PC-9 (cell line): ENCODE data around the gene LRRC7. TPM values are rescaled to one million over a fixed set of nuclear protein-coding genes. Genes with fewer than 3 reads are reported as not detected.

Source experiments
- BruUV-seq: library from RNA; stranded (reverse); fragments of 400-500 nt; replicated peaks from 2 replicates; lab custom pipeline; 2021; lab: Mats Ljungman, UMichigan
- CTCF ChIA-PET: fragments of 300-600 bp; sonication (Branson Sonifier 250); formaldehyde crosslinking; loops from one replicate; lab custom pipeline; 2022; ENCODE audit warnings: antibody characterized with exemption; lab: Charles Lee
- POLR2A ChIA-PET: fragments of 300-600 bp; sonication (Branson Sonifier 250); formaldehyde crosslinking; loops from one replicate; lab custom pipeline; 2022; ENCODE audit warnings: antibody characterized with exemption; ENCODE audit not compliant: unreplicated experiment; lab: Charles Lee
- DNase-seq, 2 experiments: peaks; one replicate each; pipeline versions ENCODE4 v3.0.0 to v3.0.0-alpha.2; 2015 to 2022; ENCODE audit warnings: mixed read lengths in 1 of 2
- H2AFZ ChIP-seq: fragments of 200-600 bp; sonication (generic); 2 replicates; pipeline ENCODE4 v1.8.1; 2017; ENCODE audit warnings: antibody characterized with exemption
- H3F3A ChIP-seq: fragments of 200-600 bp; sonication (generic); 2 replicates; pipeline ENCODE4 v1.8.1; 2017; ENCODE audit warnings: antibody characterized with exemption, mild to moderate bottlenecking, low read depth; ENCODE audit not compliant: insufficient read depth
- H3K27ac ChIP-seq: fragments of 200-600 bp; sonication (generic); 2 replicates; pipeline ENCODE4 v1.6.1; 2016; ENCODE audit warnings: mixed run types
- H3K27me3 ChIP-seq: fragments of 200-600 bp; sonication (generic); 2 replicates; pipeline ENCODE4 v1.6.1; 2016; ENCODE audit warnings: low read depth, mixed run types; ENCODE audit not compliant: insufficient read depth
- H3K36me3 ChIP-seq: fragments of 200-600 bp; sonication (generic); 2 replicates; pipeline ENCODE4 v1.6.1; 2016; ENCODE audit warnings: low read depth, mixed run types
- H3K4me1 ChIP-seq: fragments of 200-600 bp; sonication (generic); replicated peaks from 2 replicates; pipeline ENCODE4 v1.6.1; 2016; ENCODE audit warnings: mixed run types; ENCODE audit not compliant: insufficient read depth
- H3K4me2 ChIP-seq: fragments of 200-600 bp; sonication (generic); 2 replicates; pipeline ENCODE4 v1.6.1; 2017; ENCODE audit warnings: mixed run types
- H3K4me3 ChIP-seq: fragments of 200-600 bp; sonication (generic); 2 replicates; pipeline ENCODE4 v1.6.1; 2016; ENCODE audit warnings: mixed run types
- H3K79me2 ChIP-seq: fragments of 200-600 bp; sonication (generic); 2 replicates; pipeline ENCODE4 v1.6.1; 2017; ENCODE audit warnings: low read depth, mixed run types
- H3K9me2 ChIP-seq: fragments of 200-600 bp; sonication (generic); 2 replicates; pipeline ENCODE4 v1.8.1; 2017; ENCODE audit warnings: mild to moderate bottlenecking; ENCODE audit not compliant: insufficient read depth
- H3K9me3 ChIP-seq: fragments of 200-600 bp; sonication (generic); 2 replicates; pipeline ENCODE4 v1.8.1; 2016; ENCODE audit warnings: low read depth; ENCODE audit not compliant: insufficient read depth
- H4K20me1 ChIP-seq: fragments of 200-600 bp; sonication (generic); 2 replicates; pipeline ENCODE4 v1.8.1; 2017; ENCODE audit not compliant: insufficient read depth
- EZH2 ChIP-seq: fragments of 200-600 bp; sonication (generic); IDR thresholded peaks from 2 replicates; pipeline ENCODE4 v1.8.0; 2017; ENCODE audit warnings: antibody characterized with exemption, low read depth
- intact Hi-C: fragments of 100-400 bp; cut with micrococcal nuclease; formaldehyde crosslinking; loops from one replicate; pipeline ENCODE4 v1.10.0; 2022; ENCODE audit not compliant: unreplicated experiment
- total RNA-seq: library from RNA; stranded (reverse); gene quantifications from 2 replicates; pipeline ENCODE4 v1.2.3, GENCODE V29; 2021
- TF ChIP-seq, protein P1 (sequence below): fragments of 200-600 bp; sonication (generic); conservative IDR thresholded peaks from 2 replicates; pipeline ENCODE4 v1.6.1; 2017; ENCODE audit warnings: mixed run types, antibody characterized with exemption, mild to moderate bottlenecking, moderate library complexity

LRRC7 gene
- total RNA-seq, 1 experiment from 2014 or later, result not detected

- TF ChIP-seq, protein P1, sequence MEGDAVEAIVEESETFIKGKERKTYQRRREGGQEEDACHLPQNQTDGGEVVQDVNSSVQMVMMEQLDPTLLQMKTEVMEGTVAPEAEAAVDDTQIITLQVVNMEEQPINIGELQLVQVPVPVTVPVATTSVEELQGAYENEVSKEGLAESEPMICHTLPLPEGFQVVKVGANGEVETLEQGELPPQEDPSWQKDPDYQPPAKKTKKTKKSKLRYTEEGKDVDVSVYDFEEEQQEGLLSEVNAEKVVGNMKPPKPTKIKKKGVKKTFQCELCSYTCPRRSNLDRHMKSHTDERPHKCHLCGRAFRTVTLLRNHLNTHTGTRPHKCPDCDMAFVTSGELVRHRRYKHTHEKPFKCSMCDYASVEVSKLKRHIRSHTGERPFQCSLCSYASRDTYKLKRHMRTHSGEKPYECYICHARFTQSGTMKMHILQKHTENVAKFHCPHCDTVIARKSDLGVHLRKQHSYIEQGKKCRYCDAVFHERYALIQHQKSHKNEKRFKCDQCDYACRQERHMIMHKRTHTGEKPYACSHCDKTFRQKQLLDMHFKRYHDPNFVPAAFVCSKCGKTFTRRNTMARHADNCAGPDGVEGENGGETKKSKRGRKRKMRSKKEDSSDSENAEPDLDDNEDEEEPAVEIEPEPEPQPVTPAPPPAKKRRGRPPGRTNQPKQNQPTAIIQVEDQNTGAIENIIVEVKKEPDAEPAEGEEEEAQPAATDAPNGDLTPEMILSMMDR, result no peak
- TF ChIP-seq EZH2, result no peak
- no TSS peak for BruUV-seq
- Histone ChIP-seq H3K9me2 (no peaks in the 10 kb centered on the region), H3K4me2 (no peak overlapping the region), H3K4me1 (no peaks in the 10 kb centered on the region), H3K27me3 (no peaks in the 10 kb centered on the region), H3F3A (no peaks in the 10 kb centered on the region), H3K4me3 (no peak overlapping the region), H3K9me3 (peaks cover 4% of the 10 kb centered on the region; the same call in 1 of the 2 replicates), H3K36me3 (no peaks in the 10 kb centered on the region), H3K79me2 (no peaks in the 10 kb centered on the region), H3K27ac (no peak overlapping the region), H4K20me1 (no peaks in the 10 kb centered on the region), H2AFZ (no peak overlapping the region)
- ChIA-PET CTCF (no interaction called here), POLR2A (interaction anchor here (0.7 kb wide), 1 partner anchor 522 kb away, joined by 14 read pairs; no protein-coding TSS in a partner anchor)
- intact Hi-C loops, result no loop called here
- no peak for DNase-seq
Measured at GRCh38 chr1:69765951-69766350, 198.2 kb downstream of the LRRC7 start.

GRCh38 chr1:69766431-69767180 is 198.9 kb downstream of the LRRC7 start:
- Histone ChIP-seq H2AFZ (no peak overlapping the region), H3K9me3 (peaks cover 4% of the 10 kb centered on the region; the same call in 1 of the 2 replicates), H3K36me3 (no peaks in the 10 kb centered on the region), H3K9me2 (no peaks in the 10 kb centered on the region), H4K20me1 (no peaks in the 10 kb centered on the region), H3K79me2 (no peaks in the 10 kb centered on the region), H3F3A (no peaks in the 10 kb centered on the region), H3K27me3 (no peaks in the 10 kb centered on the region), H3K4me2 (no peak overlapping the region), H3K27ac (no peak overlapping the region), H3K4me3 (no peak overlapping the region), H3K4me1 (no peaks in the 10 kb centered on the region)
- DNase-seq, result no peak
- no peak for TF ChIP-seq EZH2
- POLR2A ChIA-PET, result interaction anchor here (0.7 kb wide), 1 partner anchor 522 kb away, joined by 14 read pairs; no protein-coding TSS in a partner anchor
- CTCF ChIA-PET, result no interaction called here
- no TSS peak for BruUV-seq
- intact Hi-C loops, result no loop called here

GRCh38 chr1:69776555-69776954 is 208.8 kb downstream of the LRRC7 start:
- CTCF ChIA-PET, result no interaction called here
- Histone ChIP-seq H3K79me2 (no peaks in the 10 kb centered on the region), H3K4me1 (no peaks in the 10 kb centered on the region), H3K27ac (no peak overlapping the region), H2AFZ (no peak overlapping the region), H3K9me3 (no peaks in the 10 kb centered on the region), H3K4me3 (no peak overlapping the region), H3K9me2 (no peaks in the 10 kb centered on the region), H3K36me3 (no peaks in the 10 kb centered on the region), H3F3A (no peaks in the 10 kb centered on the region), H4K20me1 (no peaks in the 10 kb centered on the region), H3K4me2 (no peak overlapping the region), H3K27me3 (no peaks in the 10 kb centered on the region)
- intact Hi-C loops, result no loop called here
- TF ChIP-seq, protein P1, result no peak
- no peak for TF ChIP-seq EZH2
- no TSS peak for BruUV-seq
- no peak for DNase-seq
- POLR2A ChIA-PET, result no interaction called here
